ENCODE measurements around the gene MGLL. TPM values are rescaled to one million over a fixed set of nuclear protein-coding genes. Genes with fewer than 3 reads are reported as not detected.
A peak's percentile ranks its signal among the peaks of the same experiment; 100 is the strongest.

Gene MGLL
- total RNA-seq, 1 experiment from 2014 or later: 206 TPM

DNA sequence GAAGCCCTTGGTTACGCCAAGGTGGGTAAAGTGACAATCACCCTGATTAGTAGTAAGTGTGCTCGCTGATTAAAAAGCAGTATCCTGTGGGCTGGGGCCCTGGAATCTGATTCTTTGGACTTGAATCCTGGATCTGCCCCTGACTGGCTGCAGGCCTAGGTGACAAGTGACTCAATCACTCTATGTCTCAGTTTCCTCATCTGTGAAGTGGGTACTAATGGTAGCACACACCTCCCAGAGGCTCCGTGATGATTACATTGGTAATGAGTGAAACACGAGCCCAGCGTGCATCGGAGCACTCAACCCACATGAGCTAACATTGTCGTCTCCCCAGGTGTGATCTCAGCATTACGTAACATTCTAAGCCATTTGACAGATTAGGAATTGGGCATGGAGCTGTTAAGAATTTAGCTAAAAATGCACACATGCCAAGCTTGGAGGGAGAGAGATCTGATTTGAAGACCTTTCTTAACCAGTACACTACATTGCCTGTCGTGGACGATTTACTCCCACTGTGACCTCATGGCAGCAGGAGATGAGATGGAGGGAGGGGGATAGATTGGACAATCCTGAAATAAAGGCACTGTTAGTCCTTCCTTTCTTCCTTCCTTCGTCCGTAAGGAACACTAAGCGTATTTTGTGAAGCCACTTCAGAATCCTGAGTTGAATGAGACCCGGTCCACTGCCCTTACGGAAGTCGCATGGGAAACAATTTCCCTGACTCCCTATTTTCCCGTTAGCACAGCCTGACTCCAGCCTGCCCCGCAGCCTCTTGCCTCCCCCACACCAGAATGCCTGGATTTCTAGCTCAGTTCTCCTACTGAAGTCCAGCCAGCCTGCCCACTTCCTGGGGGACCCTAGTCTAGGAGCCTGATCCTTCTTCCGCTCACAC, 32.1 kb downstream of the MGLL start:
- DNase-seq (ENCODE audit: low read depth): no peak

DNA sequence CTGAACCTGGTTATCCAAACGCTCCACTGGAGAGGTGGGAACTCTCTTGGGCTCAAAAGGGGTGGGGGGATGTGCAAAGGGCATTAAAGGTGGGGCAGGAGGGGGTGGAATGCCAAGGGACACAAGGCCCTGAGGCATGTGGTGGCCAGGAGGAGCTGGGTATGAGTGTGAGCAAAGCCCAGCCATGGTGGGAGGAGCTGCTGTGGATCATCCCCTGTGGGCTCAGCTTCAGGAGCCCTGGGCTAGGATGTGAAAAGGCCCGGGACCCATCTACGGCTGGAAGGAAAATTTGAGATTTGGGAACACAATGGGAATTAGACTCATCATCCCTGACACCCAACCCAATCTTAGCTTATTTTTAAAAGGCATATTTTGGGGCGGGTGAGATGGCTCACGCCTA, 33.3 kb downstream of the MGLL start:
- no peak for DNase-seq (ENCODE audit: low read depth)

DNA sequence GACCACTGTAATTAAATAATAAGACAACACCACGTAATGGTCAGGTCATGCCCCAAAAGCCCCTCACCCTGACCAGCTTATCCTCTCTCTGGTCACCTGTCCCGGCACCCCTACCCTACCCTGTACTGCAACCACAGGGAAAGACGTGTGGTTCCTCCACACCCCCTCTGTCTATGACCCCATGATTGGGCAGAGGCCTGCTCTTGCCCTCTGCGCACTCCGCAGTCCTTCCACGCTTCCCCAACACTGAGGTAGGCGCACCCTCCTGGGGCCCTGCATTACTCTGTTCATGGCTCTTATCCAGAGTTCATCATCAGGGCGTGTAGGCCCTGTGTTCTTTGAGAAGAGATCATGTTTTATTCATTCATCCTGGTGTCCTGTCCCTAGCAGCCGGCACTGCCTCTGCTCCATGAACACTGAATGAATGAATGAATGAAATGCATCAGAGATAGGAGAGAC, 33.8 kb downstream of the MGLL start:
- DNase-seq (ENCODE audit: low read depth): no peak

DNA sequence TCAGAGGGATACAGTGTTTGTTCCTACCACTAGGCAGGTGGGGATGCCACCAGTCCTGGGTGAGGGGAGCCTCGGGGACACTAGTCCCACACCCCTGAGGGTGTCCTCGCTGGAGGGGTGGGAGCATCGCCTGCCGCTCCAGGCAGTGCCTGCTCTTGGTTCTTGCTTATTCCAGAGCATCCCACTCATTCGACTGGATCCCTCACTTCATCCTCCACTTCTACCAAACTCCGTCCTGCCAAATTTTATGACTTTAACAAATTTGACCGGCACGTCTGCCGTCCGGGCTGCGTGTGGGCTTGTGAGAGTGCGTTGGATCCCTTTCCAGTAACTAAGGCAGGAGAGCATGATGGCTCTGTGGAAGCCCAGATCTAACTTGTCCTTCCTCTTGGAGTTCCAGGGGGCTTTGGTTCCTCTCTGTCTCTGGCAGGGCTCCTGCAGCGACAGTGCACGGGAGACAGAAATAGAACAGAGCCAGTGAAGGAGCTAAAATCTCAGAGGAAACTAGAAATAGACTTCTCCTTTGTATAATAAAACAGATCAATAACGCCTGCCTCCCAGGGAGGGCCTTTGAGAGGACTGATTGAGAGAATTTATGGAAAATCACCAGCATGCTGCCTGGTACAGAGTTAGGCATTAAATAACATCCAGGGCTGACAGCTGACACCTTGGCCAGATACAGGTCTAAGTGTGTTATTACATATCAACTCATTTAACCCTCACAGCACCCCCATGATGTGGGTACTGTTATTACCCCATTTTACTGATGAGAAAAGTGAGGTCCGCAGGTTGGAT, 34.5 kb downstream of the MGLL start:
- no peak for DNase-seq (ENCODE audit: low read depth)

DNA sequence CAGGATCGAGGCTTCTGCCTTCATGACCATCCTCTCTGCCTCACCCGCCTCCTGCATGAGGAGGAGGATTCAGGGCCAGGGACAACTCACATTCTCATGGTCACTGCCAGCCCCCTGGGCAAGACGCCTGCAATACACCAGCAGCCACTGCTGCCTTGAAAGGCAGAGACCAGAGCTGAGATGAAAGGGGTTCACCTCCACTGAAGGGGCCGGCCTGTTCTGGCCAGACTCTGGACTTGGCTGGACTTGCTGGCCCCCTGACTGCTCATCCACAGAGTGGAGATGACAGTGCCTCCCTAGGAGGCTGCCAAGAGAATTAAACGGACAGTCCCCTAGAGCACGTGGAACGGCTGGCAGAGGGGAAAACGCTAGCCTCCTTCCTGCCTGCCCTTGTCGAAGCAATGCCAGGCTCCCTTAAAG, 35.2 kb downstream of the MGLL start:
- no peak for DNase-seq (ENCODE audit: low read depth)

DNA sequence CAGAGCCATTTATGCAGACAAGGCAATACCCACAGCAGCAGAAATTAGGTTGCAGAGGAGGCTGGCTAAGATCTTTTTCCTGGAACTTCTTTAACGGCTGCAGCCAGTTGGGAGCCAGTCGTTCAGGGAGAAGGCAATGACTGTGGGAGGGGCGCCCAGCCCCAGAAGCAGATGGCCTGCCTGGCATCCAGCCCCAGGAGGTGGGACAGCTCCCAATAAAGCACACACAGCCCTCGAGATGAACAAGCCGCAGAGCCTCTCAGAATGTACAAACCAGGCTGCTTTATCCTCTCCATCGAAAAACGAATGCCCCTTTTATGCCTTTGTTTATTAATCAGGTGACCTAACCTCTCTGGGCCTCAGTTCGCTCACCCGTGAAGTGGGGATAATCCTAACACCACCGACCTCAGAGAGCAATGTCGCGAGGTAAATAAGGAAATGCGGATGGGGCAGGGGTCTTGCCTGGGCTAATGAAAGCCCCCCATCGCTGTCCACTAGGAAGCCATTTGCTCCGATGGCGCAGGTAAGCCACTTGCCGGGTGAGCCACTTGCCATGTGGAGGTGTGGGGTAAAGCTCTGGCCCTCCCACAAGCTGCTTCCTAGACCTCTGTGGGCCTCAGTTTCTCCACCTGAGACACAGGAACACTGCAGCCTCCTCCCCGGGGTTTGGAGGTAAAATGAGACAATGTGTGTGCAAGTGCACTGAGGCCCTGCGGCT, 35.8 kb downstream of the MGLL start:
- peak; percentile 56 for DNase-seq (ENCODE audit: low read depth)

DNA sequence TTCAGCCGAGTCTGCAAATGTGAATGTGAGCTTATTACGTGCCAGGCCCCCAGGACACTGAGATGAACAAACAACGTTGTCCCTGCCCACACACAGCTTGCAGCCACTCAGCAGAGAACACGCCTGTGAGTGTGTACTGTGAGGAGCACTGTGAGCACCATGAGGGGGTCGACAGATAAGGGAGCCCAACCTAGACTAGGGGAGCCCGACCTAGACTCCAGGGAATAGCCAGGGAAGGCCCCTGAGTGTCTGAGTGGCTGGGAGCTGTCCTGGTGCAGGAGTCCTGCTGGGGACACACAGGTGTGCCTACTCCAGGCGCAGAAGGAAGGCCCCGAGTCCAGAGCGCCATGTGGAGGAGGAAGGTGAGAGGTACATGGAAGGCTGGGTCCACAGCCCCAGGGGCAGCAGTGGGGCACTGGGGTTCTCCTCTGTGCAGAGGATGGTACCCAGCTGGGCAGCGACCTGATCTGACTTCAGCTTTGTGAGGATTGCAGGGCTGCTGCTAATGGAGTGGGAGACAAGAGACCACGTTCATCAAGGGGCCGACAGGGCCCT, 36.5 kb downstream of the MGLL start:
- no peak for DNase-seq (ENCODE audit: low read depth)

DNA sequence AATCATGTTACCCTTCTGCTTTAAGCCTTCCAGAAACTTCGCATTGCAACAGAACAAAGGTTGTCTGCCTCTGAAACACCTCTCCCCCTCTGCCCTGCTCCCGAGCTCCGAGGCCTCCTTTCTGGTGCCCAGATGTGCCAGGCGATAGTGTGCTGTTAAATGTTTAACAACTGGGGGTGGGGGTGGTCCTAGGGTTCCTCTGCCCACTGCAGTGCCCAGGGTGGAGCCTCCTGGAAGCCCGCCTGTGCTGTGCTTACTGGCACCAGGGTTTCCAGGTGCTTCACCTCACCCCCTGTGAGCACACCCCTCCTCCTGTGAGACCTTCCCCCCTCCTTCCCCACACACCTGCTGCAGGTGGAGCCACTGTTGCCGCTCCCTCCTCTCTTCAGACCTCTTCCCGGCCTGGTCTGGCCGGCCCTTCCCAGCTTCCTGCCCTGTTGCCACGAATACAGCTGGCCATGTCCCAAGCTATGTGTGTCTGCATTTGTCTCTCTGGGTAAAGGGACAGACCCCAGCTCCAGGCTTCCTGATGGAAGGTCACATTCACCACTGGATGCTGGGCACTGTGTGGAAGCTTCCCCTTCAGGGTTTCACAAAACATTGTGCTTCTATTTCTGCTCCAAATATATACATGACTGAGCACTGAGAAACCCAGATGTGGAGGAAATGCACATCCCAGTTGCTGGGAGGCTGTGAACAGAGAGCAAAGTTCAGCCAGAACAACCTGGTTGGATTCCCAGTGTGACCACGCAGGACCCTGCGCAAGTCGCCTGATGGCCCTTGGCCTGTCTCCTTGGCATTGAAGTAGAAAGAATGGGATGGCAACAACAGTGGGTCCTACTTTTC, 37.2 kb downstream of the MGLL start:
- DNase-seq (ENCODE audit: low read depth): no peak

DNA sequence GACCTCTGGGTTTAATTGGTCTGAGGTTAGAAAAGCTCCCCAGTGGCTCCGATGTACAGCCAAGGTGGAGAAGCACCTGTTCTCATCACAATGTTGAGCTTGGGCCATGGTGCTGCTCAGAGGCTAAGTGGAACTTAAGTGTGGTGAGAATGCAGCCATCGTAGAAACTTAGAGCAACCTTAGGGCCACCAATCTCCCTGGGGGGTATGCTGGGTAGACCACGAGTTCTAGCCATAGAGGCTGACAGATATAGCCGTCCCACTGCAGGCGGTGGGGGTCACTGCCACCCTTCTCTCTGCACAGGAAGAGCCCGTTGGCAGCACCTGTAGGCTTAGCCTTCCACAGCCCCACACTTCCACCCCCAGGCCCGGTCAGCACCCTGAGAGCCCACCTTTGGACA, 38.0 kb downstream of the MGLL start:
- DNase-seq (ENCODE audit: low read depth): no peak

DNA sequence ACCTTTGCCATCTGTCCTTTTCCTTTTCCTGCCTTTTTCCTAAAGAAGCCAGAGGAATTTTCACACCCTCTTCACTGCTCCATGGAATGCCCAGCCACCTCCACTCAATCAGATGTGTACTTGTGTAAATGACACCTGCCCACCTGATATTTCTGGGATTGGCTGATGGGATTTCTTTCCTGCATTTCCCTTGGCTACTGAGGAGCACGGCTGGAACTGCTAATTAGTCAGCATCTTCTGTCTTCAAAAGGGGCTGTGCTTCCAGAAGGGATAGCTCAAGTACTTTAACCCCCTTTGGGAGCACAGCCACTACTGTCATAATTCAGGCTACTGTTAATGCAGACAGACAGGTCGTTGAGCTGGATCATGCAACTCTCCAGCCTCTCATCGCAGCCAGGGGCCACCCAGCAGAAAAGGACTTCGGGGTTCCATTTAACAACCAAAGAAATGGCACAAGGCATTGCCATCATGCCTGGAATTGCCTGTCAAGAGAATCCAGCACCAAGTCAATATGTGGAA, 38.6 kb downstream of the MGLL start:
- no peak for DNase-seq (ENCODE audit: low read depth)

DNA sequence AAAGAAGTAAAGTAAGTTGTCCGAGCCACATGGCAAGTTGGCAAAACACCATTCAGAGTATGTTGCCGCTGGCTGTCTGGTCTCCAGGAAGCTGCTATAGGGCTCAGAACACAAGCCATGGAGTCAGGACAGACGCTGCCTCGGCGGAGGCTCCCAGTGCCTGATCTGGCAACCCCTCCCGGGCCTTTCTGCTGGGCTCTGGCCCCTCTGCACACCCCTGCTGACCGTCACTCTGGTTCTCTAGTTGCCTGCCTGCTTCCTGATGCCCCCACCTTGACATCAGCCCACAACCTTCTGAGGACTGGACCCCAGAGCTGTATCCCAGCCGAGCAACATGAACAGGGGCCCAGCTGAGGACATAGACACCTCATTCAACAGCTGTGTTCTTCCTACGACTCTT, 39.1 kb downstream of the MGLL start:
- no peak for DNase-seq (ENCODE audit: low read depth)

DNA sequence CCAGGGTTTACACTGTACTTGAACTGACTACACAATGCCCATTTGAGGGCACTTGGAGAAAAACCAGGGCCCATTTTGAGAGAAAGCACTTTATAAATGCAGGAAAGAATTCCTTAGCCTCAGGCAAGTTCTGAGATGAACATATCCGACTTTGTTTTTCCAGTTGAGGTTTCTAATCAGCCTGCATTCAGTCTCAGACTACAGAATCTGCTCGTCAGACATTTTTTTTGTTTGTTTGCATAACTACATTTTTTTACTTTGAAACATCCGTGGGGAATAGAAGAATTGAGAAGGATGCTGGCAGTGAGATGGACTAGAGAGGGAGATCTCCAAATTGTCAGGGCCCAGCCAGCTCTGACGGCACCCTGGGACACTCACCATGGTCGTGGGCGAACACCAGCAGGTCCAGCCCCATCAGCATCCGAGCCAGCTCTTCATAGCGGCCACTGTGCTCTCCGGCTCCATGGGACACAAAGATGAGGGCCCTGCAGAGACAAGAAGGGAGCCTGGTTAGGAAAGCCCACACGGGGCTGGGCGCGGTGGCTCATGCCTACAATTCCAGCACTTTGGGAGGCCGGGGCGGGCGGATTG, 40.8 kb downstream of the MGLL start:
- peak; percentile 69 for DNase-seq (ENCODE audit: low read depth)

DNA sequence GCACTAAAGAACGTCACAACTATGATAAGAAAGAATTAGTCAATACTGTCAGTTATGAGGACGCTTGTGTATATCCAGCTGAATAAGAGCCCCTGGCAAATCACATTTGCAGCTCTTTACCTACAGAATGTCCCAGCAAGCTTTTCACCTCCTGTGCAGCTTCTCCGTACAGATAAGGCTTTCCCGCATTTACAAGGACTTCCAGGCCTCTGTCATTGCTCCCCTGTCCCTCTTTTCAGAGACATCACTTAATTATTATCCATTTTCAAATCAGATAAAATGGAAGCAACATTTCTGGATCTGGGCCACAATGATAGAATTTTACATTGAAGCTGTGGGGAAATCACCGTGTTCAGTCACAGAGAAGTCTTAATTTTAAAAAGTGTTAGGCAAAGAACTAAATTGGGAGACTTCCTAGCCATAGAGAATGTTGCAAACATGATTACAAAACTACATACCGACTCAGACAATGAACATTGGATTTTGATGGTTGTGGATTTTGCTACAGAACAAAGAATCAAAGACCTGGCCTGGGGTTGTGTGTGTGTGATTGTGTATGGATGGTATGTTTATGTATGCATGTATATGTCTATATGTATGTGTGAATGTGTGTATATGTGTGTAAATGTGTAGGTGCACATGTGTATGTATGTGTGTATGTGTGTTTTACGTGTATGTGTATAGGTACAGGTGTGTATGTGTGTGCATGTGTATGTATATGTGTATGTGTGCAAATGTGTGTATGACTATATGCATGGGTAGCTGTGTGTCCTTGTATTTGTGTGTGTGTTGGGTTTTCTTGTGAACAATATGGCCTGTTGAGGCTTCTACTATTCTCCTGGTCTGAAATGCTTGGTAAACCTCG, 41.5 kb downstream of the MGLL start:
- DNase-seq (ENCODE audit: low read depth): no peak

DNA sequence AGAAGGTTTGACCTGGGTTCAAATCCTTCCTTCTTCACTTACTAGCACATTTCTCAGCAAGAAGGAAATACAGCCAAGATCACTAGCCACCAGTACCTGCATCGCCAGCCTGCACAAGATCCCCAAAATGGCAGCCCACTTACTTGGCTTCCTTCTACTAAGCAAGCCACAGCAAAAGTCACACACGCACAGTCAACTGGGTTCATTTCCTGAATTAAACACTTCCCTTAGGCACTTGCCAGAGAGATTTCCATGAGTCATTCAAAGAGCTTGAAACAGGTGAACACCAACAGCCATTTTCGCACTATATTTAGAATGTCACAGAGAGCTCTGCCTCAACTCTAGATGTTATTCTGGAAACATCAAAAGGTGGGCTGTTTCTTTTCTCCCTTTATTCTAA, 42.6 kb downstream of the MGLL start:
- peak; percentile 79 for DNase-seq (ENCODE audit: low read depth)

DNA sequence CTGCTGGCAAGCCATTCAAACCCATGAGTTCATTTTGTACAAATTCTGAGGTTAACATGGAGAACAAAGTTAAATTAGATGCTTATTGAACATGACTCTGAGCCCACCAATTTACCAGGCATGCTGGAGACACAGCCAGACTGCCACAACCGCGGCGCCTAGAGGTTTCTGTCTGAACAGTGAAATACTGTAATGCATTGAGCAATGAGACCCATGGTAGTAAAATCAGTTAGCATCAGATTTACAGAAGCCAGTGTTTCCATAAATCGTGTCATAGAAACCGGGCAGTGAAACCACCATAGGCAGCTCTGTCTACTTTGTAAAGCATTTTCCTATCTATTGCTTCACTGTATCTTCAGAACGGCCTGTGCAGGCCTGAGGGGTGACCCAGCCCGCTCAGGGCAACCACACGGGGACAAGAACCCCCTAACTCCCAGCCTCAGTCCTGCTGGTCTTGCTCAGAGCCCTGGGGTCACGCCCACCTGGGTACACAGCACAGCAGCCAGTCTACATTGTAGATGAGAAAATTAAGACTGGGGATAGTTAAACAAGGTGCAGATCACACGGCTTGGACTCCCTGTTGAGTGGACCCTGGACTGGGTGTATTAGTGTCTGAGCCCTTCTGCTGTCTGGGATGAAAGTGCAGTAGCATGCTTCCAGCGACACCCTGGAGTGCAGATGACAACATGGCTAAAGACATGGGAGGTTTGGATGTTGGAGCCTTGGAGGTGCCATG, 44.2 kb downstream of the MGLL start:
- no peak for DNase-seq (ENCODE audit: low read depth)

DNA sequence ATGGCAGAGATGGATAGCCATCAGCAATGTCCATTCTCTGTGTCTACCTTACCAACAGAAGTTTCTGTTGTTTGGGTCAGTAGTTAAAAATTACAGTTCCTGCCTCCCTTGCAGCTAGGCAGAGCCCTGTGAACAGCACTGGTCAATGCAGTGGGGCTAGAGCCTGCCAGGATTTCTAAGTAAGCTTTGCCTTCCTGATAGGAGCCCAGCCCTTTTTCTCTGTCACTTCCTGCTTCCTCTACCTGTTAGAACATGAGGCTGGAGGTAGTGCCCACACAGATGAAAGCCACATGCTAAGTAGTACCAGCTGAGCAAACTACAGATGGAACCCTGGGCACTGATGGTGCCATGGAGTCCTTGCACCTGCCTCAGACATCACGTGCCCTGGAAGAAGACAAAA, 45.0 kb downstream of the MGLL start:
- no peak for DNase-seq (ENCODE audit: low read depth)

DNA sequence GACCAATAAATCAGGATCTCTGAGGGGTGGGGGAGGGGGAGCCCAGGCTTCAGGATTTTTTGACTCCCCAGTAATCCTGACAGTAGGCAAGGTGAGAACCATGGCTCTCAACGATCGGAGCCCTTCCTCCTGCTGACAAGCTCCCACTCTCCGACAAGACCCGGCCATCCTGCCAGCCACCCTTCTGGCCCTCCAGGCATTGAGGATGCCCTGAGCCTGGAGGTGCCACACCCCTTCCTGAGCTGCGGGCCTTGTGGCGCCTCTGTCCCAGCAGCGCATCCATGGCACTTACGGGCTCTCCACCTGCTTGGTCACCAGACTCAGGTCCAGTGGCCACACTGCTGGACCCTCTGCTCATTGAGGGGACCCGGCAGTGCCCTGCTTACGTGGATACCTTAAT, 46.0 kb downstream of the MGLL start:
- no peak for DNase-seq (ENCODE audit: low read depth)

DNA sequence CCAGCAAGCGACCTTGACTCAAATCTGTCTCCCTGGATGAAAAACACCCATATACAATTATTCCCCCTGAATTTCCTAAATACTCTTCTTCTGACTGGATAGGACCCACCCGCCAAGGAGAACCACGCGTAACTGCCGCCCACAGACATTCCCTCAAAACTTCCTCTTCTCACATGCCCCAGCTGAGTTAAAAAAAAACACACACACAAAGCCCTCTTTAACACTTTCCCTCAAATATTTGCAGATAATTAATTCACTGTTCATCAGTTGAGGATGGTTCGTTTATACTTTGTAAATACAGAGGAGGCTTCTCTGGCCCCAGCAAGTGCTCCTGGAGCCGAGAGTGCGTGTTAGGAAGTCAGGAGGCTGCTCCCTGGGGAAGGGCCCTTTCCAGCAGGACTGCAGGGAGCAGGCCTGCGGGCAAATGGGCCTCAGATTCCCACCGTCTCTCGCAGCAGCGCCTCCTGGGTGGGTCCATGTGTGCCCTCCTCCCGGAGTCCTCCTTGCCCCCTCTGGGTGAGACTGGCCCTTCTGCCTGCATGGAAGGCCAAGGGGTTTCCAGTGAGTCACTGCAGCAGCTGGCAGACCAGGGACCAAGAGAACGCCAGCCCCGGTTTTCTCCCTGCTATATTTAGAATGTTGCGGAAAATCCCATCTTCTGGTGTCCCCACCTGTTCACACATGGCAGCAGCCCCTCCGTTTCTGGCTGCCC, 46.8 kb downstream of the MGLL start:
- DNase-seq (ENCODE audit: low read depth): peak; percentile 99

Measured in LHCN-M2 (cell line).